Neural cell (in vitro differentiated cells): ENCODE data around the gene CD81. TPM values are rescaled to one million over a fixed set of nuclear protein-coding genes. Genes with fewer than 3 reads are reported as not detected.

ENCODE experiments used
- H2AFZ ChIP-seq: fragments of 200-600, 300-800 bp; sonication (generic), shearing (Covaris generic); 2 replicates; pipeline ENCODE4 v1.6.0; 2014; ENCODE audit warnings: low read depth, mild to moderate bottlenecking, antibody characterized with exemption, low read length, moderate library complexity
- H3F3A ChIP-seq: fragments of 200-600 bp; shearing (Covaris generic); 2 replicates; pipeline ENCODE4 v1.6.1; 2016; ENCODE audit warnings: mild to moderate bottlenecking, moderate library complexity, mixed read lengths, antibody characterized with exemption, low read length; ENCODE audit not compliant: insufficient read depth, poor library complexity, severe bottlenecking
- H3K27ac ChIP-seq: fragments of 200-600, 300-800 bp; sonication (generic), shearing (Covaris generic); 2 replicates; pipeline ENCODE4 v1.5.1; 2014; ENCODE audit warnings: mild to moderate bottlenecking, low read length, moderate library complexity
- H3K27me3 ChIP-seq: fragments of 300-800, 200-600 bp; sonication (generic), shearing (Covaris generic); 2 replicates; pipeline ENCODE4 v1.6.0; 2014; ENCODE audit warnings: mild to moderate bottlenecking, low read depth, low read length, moderate library complexity; ENCODE audit not compliant: insufficient read depth
- H3K36me3 ChIP-seq: fragments of 300-800, 200-600 bp; sonication (generic), shearing (Covaris generic); 2 replicates; pipeline ENCODE4 v1.5.1; 2014; ENCODE audit warnings: mild to moderate bottlenecking, antibody characterized with exemption, low read length, moderate library complexity; ENCODE audit not compliant: insufficient read depth
- H3K4me2 ChIP-seq: fragments of 300-800, 200-600 bp; sonication (generic), shearing (Covaris generic); 2 replicates; pipeline ENCODE4 v1.6.0; 2014; ENCODE audit warnings: mild to moderate bottlenecking, low read length
- H3K4me3 ChIP-seq: fragments of 300-800, 200-600 bp; sonication (generic), shearing (Covaris generic); 2 replicates; pipeline ENCODE4 v1.5.1; 2014; ENCODE audit warnings: mild to moderate bottlenecking, low read length, moderate library complexity
- H3K79me2 ChIP-seq: fragments of 200-600 bp; shearing (Covaris generic); replicated peaks from 2 replicates; pipeline ENCODE4 v1.6.0; 2014; ENCODE audit warnings: mild to moderate bottlenecking, low read length, moderate library complexity; ENCODE audit not compliant: insufficient read depth
- H3K9ac ChIP-seq: fragments of 300-800, 200-600 bp; sonication (generic), shearing (Covaris generic); 2 replicates; pipeline ENCODE4 v1.6.1; 2016; ENCODE audit warnings: mild to moderate bottlenecking, low read length, mixed read lengths
- H3K9me2 ChIP-seq: fragments of 200-600 bp; shearing (Covaris generic); 2 replicates; pipeline ENCODE4 v1.6.1; 2016; ENCODE audit warnings: mild to moderate bottlenecking, low read length, mixed read lengths; ENCODE audit not compliant: insufficient read depth
- H3K9me3 ChIP-seq: fragments of 200-600, 300-800 bp; sonication (generic), shearing (Covaris generic); 2 replicates; pipeline ENCODE4 v1.6.1; 2016; ENCODE audit warnings: mild to moderate bottlenecking, mixed run types, low read length, moderate library complexity, mixed read lengths
- H4K20me1 ChIP-seq: fragments of 200-600 bp; shearing (Covaris generic); 2 replicates; pipeline ENCODE4 v1.6.1; 2016; ENCODE audit warnings: mild to moderate bottlenecking, mixed run types; ENCODE audit not compliant: insufficient read depth
- REST ChIP-seq: IDR thresholded peaks from 2 replicates; pipeline ENCODE4 v1.6.1; 2012; ENCODE audit warnings: borderline replicate concordance
- TAF1 ChIP-seq: IDR thresholded peaks from 2 replicates; pipeline ENCODE4 v1.6.1; 2012; ENCODE audit warnings: low read depth
- polyA plus RNA-seq: library from polyadenylated mRNA; depleted of rRNA; stranded (reverse); fragments of >200 nt; gene quantifications from 2 replicates; pipeline ENCODE4 v1.2.3, GENCODE V29; 2014

The CD81 gene
- polyA plus RNA-seq, 1 donor from 2014 or later, result 97.8 TPM

DNA sequence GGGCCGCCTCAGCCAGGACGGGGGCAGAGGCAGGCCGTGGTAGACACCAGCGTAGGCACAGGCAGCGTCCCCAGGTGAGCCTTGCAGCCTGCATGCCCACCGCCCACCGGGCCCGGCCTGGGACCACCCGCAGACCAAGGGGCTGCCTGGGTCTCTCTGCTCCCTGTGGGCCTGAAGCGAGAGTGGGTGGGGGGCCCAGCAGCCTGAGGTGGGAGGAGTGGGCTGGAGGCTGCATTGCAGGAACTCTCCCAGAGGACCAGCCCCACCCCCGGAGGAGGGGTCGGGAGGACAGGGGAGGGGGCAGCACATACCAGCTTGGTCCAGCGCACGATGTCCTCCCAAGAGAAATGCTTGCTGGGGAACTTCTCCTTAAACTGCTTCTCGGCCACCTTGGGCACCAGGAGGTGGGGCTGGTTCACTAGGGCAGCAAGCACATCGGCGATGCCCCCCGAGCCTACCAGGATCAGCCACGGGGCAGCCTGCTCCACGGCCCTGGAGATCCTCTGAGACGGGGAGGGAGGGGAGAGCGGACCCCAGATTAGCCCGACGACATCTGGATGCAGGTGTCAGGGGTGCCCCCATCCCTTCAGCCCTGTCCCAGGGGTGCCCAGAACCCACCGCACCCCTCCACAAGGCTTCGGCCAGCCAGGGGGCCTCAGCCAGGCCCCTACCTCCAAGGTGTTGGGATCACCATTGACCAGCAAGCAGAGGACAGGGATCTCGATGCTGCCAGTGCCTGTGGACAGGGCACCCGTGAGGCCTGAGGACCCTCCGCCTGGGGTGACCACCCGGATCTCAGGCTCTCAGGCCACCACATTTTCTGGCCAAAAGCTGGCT, 41.0 kb downstream of the CD81 start:
- Histone ChIP-seq H2AFZ (no peak overlapping the region), H3K27me3 (no peaks in the 10 kb centered on the region), H3K27ac (no peak overlapping the region), H3K4me3 (no peak overlapping the region), H3K9me2 (no peaks in the 10 kb centered on the region), H3K9ac (no peak overlapping the region), H4K20me1 (no peaks in the 10 kb centered on the region), H3K36me3 (no peaks in the 10 kb centered on the region), H3F3A (no peaks in the 10 kb centered on the region), H3K9me3 (no peaks in the 10 kb centered on the region), H3K79me2 (no peaks in the 10 kb centered on the region), H3K4me2 (no peak overlapping the region)
- no peak for TF ChIP-seq REST

GRCh38 chr11:2418693-2419360, 41.7 kb downstream of the CD81 start:
- Histone ChIP-seq H3K27ac (no peak overlapping the region), H3K4me3 (no peak overlapping the region), H3K9me3 (no peaks in the 10 kb centered on the region), H3K9ac (no peak overlapping the region), H4K20me1 (no peaks in the 10 kb centered on the region), H3F3A (no peaks in the 10 kb centered on the region), H2AFZ (no peak overlapping the region), H3K27me3 (no peaks in the 10 kb centered on the region), H3K79me2 (no peaks in the 10 kb centered on the region), H3K4me2 (no peak overlapping the region), H3K36me3 (no peaks in the 10 kb centered on the region), H3K9me2 (no peaks in the 10 kb centered on the region)
- TF ChIP-seq TAF1 (no peak), REST (no peak)
